ENCODE measurements around the gene FBXO11. TPM values are rescaled to one million over a fixed set of nuclear protein-coding genes. Genes with fewer than 3 reads are reported as not detected.
"Not testable (repeated sequence)": the region's sequence is repeated elsewhere in the genome, so short reads cannot be mapped to it uniquely, and the experiment has no call there.

FBXO11 gene
- total and polyA plus RNA-seq, 2 experiments from 2014 or later: 27.4 to 43.5 TPM

DNA sequence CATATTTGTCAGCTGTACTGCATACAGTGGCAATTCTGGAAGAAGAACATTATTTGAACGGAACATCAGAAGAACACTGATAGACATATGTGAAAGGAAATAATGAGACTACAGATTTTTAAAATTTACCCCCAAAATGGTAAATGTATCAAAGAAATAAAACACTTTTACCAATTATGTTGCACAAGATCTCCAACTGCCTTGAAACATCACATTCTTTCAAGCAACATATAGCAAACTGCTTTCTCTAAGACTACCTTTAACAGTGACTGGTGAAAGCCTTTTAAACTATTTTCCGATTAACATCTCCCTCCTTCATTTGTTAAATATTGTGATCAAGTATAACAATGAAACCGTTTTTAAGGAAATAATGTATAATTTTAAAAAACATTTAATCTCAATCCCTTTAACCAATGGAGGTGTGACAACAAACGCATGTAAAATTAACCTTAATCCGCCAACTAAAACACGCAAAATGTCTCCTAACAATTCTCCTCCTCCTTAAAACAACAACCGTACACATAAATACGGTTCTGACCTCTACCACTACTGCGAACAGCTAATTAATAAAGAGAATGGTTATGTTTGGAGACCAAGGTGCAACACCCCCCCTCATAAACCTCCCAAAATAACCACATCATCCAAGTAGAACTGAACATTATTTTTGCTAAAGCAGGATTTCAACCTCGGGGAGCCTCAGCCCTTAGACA lies 2.4 kb downstream of the FBXO11 start:
- Histone ChIP-seq H3K9me3 (ENCODE audit: low read depth) (no peaks in the 10 kb centered on the region), H3K4me1 (ENCODE audit: low read depth) (peaks cover 20% of the 10 kb centered on the region), H3K36me3 (no peaks in the 10 kb centered on the region), H3K27me3 (no peaks in the 10 kb centered on the region), H3K4me3 (peak overlapping the region; percentile 98), H3K27ac (peak overlapping the region; percentile 99)
- no peak for DNase-seq (ENCODE audit: low read depth in 1 of 2, low spot score in 1 of 2)
- no peak for TF ChIP-seq CTCF (IDR thresholded peaks at IDR 0.05; ENCODE audit: low read depth, low read length)

DNA sequence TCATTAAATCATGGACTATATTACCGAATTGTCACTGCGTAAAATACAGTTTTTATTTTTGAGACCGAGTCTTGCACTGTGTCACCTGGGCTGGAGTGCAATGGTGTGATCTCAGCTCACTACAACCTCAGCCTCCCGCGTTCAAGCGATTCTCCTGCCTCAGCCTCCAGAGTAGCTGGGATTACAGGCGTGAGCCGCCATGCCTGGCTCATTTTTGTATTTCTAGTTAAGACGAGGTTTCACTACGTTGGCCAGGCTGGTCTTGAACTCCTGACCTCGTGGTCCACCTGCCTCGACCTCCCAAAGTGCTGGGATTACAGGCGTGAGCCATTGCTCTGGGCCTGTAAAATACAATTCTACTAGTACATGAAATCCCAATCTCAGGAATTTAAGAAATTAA lies 4.4 kb downstream of the FBXO11 start:
- not testable (repeated sequence) for H3K27me3 ChIP-seq; H3K36me3 ChIP-seq; H3K9me3 ChIP-seq (ENCODE audit: low read depth); DNase-seq (ENCODE audit: low read depth in 1 of 2, low spot score in 1 of 2); H3K27ac ChIP-seq; H3K4me3 ChIP-seq
- H3K4me1 ChIP-seq (ENCODE audit: low read depth): peaks cover 15% of the 10 kb centered on the region

- no peak for TF ChIP-seq CTCF (IDR thresholded peaks at IDR 0.05; ENCODE audit: low read depth, low read length)
- no peaks in the 10 kb centered on the region for H3K27me3 ChIP-seq
- no peak overlapping the region for H3K27ac ChIP-seq
- H3K9me3 ChIP-seq (ENCODE audit: low read depth): no peaks in the 10 kb centered on the region
- H3K36me3 ChIP-seq: no peaks in the 10 kb centered on the region
- H3K4me1 ChIP-seq (ENCODE audit: low read depth): peaks cover 15% of the 10 kb centered on the region
- no peak overlapping the region for H3K4me3 ChIP-seq
- no peak for DNase-seq (ENCODE audit: low read depth in 1 of 2, low spot score in 1 of 2)
Observed at GRCh38 chr2:47900857-47901256, 5.4 kb downstream of the FBXO11 start.

DNA sequence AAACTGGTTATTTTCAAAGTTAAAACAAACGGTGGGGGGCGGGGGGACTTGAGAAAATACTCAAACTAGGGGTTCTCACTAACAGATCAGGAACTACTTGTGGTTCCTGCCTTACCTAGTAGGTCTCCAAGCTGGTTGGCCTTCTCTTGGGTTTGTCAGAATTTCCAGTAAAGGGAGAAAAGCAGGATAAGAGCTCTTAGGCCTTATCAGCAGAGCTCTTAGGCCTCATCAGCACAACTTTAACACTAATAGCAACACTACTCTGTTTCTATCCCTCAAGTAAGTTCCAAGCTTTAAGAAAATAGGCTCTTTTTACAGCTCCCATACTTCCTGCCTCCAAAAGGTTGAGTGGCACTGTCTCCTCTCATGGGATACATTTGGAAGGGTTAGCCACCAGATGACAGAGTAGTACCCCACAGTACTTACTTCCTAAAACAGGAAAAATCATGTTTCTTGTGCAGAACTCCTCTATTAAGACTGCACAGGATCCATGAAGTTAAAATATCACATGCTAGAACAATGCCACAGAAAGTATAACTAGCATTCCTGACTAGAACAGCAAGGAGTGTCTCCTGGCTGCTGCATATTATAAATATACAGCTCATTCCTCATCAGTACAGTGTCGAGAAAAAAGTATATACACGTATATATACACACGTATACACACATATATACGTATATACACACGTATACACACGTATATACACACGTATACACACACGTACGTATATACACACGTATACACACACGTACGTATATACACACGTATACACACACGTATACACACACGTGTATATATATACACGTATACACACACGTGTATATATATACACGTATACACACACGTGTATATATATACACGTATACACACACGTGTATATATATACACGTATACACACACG lies 6.1 kb downstream of the FBXO11 start:
- no peak for TF ChIP-seq CTCF (IDR thresholded peaks at IDR 0.05; ENCODE audit: low read depth, low read length)
- DNase-seq (ENCODE audit: low read depth in 1 of 2, low spot score in 1 of 2): peak; percentile 28 to 33
- Histone ChIP-seq H3K9me3 (ENCODE audit: low read depth) (no peaks in the 10 kb centered on the region), H3K36me3 (no peaks in the 10 kb centered on the region), H3K4me3 (no peak overlapping the region), H3K27ac (peak overlapping the region; percentile 76), H3K4me1 (ENCODE audit: low read depth) (peaks cover 17% of the 10 kb centered on the region), H3K27me3 (no peaks in the 10 kb centered on the region)

DNA sequence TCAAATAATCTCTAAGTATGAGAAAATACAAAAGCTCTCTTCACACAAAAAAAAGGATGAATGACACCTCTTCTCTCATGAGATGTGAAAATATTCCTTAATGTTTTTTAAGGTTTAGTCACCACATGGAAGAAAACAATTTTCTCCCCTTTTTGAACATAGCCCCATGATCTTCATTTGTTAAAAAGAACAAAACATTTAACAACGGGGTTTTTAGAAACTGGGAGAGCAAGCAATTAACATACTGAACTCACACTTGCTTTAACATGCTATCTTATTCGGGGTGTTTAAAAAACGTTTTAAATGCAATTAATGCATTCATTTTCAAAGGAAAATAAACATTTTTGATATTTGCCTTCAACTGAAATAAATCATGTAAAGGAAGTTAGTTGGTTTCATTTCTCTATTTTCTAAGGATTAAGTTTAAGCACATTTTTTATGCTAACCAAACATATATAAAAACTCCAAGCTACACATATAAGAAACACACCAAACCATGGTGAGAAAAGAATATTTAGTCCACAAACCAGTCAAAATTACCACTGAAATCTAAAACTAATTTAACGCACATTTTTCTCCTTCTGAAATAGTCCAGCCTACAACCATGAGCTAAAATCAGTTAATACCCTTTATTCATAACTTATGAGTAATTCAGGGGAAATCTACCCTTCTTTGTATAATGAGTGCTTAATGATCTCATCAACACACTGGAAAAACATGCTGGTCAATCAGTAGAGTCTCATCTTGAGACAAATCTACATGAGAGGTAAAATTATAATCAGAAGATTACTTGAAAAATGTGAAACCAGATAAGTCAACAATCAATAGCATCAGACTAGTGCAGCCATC lies 8.2 kb downstream of the FBXO11 start:
- no peak overlapping the region for H3K4me3 ChIP-seq
- no peaks in the 10 kb centered on the region for H3K9me3 ChIP-seq (ENCODE audit: low read depth)
- H3K36me3 ChIP-seq: no peaks in the 10 kb centered on the region
- no peak for DNase-seq (ENCODE audit: low read depth in 1 of 2, low spot score in 1 of 2)
- no peak overlapping the region for H3K27ac ChIP-seq
- TF ChIP-seq CTCF (IDR thresholded peaks at IDR 0.05; ENCODE audit: low read depth, low read length): no peak
- peaks cover 35% of the 10 kb centered on the region for H3K4me1 ChIP-seq (ENCODE audit: low read depth)
- no peaks in the 10 kb centered on the region for H3K27me3 ChIP-seq

- not testable (repeated sequence) for H3K27ac ChIP-seq; H3K9me3 ChIP-seq (ENCODE audit: low read depth); H3K4me3 ChIP-seq; H3K27me3 ChIP-seq; H3K36me3 ChIP-seq; DNase-seq (ENCODE audit: low read depth in 1 of 2, low spot score in 1 of 2)
- peaks cover 27% of the 10 kb centered on the region for H3K4me1 ChIP-seq (ENCODE audit: low read depth)
Observed at GRCh38 chr2:47897191-47897882, 9.0 kb downstream of the FBXO11 start.
